H1 (cell line): ENCODE data around the gene TRAF3IP3. TPM values are rescaled to one million over a fixed set of nuclear protein-coding genes. Genes with fewer than 3 reads are reported as not detected.

Experiments
- EZH2 ChIP-seq: fragments of 200-600 bp; sonication (generic); IDR thresholded peaks from 2 replicates; pipeline ENCODE4 v1.7.1; 2012; ENCODE audit warnings: low read depth, mild to moderate bottlenecking, moderate library complexity, low read length, inconsistent platforms; ENCODE audit not compliant: severe bottlenecking
- KDM4A ChIP-seq: IDR thresholded peaks from one replicate; pipeline ENCODE4 v1.7.1; 2012; ENCODE audit warnings: low read depth, mild to moderate bottlenecking, moderate library complexity, low read length, inconsistent platforms; ENCODE audit not compliant: severe bottlenecking
- MAX ChIP-seq: IDR thresholded peaks from 2 replicates; pipeline ENCODE4 v1.6.1; 2012; ENCODE audit warnings: inconsistent platforms
- RBBP5 ChIP-seq: IDR thresholded peaks from 2 replicates; pipeline ENCODE4 v1.7.1; 2012; ENCODE audit warnings: low read depth, mild to moderate bottlenecking, inconsistent platforms, low read length, moderate library complexity, borderline replicate concordance
- RXRA ChIP-seq: IDR thresholded peaks from 2 replicates; pipeline ENCODE4 v1.6.1; 2011; ENCODE audit warnings: low read depth, mild to moderate bottlenecking, low read length, moderate library complexity; ENCODE audit not compliant: insufficient read depth
- SP1 ChIP-seq: IDR thresholded peaks from 2 replicates; pipeline ENCODE4 v1.6.1; 2011; ENCODE audit warnings: low read depth, low read length
- USF2 ChIP-seq: IDR thresholded peaks from 2 replicates; pipeline ENCODE4 v1.6.1; 2011; ENCODE audit warnings: low read length, improper control_type of control experiment
- polyA plus RNA-seq, 7 experiments: library from polyadenylated mRNA; depleted of rRNA in 3 of 7; stranded (reverse) in 5 of 7; unstranded in 2 of 7; fragments of >200 nt in 5 of 7; fragments of 200-250 nt in 2 of 7; gene quantifications; 1 replicate in 5 of 7; 2 replicates in 1 of 7; 4 replicates in 1 of 7; pipeline versions ENCODE4 v1.2.1 to v1.2.3, GENCODE V29; 2011 to 2013; ENCODE audit warnings: missing spikeins in 2 of 7, mixed read lengths in 2 of 7
- total RNA-seq: library from RNA; stranded (reverse); fragmentation: NEBNext Ultra II Directional; extraction: Animal tissue kit (Norgen Biotek cat#: 25700); gene quantifications from 2 replicates; pipeline ENCODE4 v1.2.1, GENCODE V29; 2021

The TRAF3IP3 gene
- total and polyA plus RNA-seq, 2 of the 8 experiments (the other 6 are each of a cell fraction or from before 2014, with no cell fraction given), result not detected

- TF ChIP-seq USF2 (no peak), RBBP5 (no peak), KDM4A (no peak), SP1 (no peak), RXRA (no peak), EZH2 (no peak), MAX (no peak)
These were observed 60.1 kb downstream of the TRAF3IP3 start (continued) for GRCh38 chr1:209815931-209816341.
